CD4-positive, alpha-beta memory T cell (primary cell): ENCODE results near the gene RNF10. TPM values are rescaled to one million over a fixed set of nuclear protein-coding genes. Genes with fewer than 3 reads are reported as not detected.
"Not testable (repeated sequence)": the region's sequence is repeated elsewhere in the genome, so short reads cannot be mapped to it uniquely, and the experiment has no call there.

ENCODE experiments used
- CTCF ChIA-PET: fragments of 350-600 bp; sonication (Branson Sonifier 250); formaldehyde crosslinking; loops from one replicate; lab custom pipeline; 2021; ENCODE audit warnings: inconsistent platforms; ENCODE audit not compliant: partially characterized antibody; lab: Charles Lee
- POLR2A ChIA-PET: fragments of 350-600 bp; sonication (Branson Sonifier 250); formaldehyde crosslinking; loops from one replicate; lab custom pipeline; 2021; ENCODE audit not compliant: partially characterized antibody; lab: Charles Lee
- DNase-seq, 5 donors: peaks; one replicate each; pipeline versions ENCODE4 v3.0.0 to v3.0.0-alpha.2; 2020 to 2022; ENCODE audit warnings: mixed read lengths in 1 of 5
- H3K27ac ChIP-seq: one replicate; pipeline ENCODE4 v1.7.0; 2013; ENCODE audit warnings: low read depth, low read length
- H3K27me3 ChIP-seq: 2 replicates; pipeline ENCODE4 v1.7.0; 2013; ENCODE audit warnings: mild to moderate bottlenecking, low read length, moderate library complexity; ENCODE audit not compliant: insufficient read depth
- H3K36me3 ChIP-seq: 2 replicates; pipeline ENCODE4 v1.7.0; 2013; ENCODE audit warnings: mild to moderate bottlenecking, low read length, moderate library complexity; ENCODE audit not compliant: insufficient read depth
- H3K4me1 ChIP-seq: 2 replicates; pipeline ENCODE4 v1.7.0; 2013; ENCODE audit warnings: mild to moderate bottlenecking, low read length, moderate library complexity; ENCODE audit not compliant: insufficient read depth
- H3K4me3 ChIP-seq, 2 donors: one replicate each; pipeline ENCODE4 v1.7.0; 2013; ENCODE audit warnings: low read length in 2 of 2, mild to moderate bottlenecking in 1 of 2
- H3K9me3 ChIP-seq, 2 donors: one replicate each; pipeline ENCODE4 v1.7.0; 2013; ENCODE audit warnings: low read length in 2 of 2, control low read depth in 1 of 2; ENCODE audit not compliant: control insufficient read depth in 1 of 2
- H3K27ac Mint-ChIP-seq, 7 donors: one replicate each; pipeline ENCODE4 v1.8.0; 2020 to 2021; ENCODE audit warnings: mixed read lengths in 7 of 7, mild to moderate bottlenecking in 6 of 7, inconsistent platforms in 3 of 7, moderate library complexity in 3 of 7
- H3K27me3 Mint-ChIP-seq, 2 donors: one replicate each; pipeline ENCODE4 v1.8.0; 2020 to 2021; ENCODE audit warnings: mixed read lengths in 2 of 2
- H3K36me3 Mint-ChIP-seq, 2 donors: one replicate each; pipeline ENCODE4 v1.8.0; 2020 to 2021; ENCODE audit warnings: mixed read lengths in 2 of 2, inconsistent platforms in 1 of 2, mild to moderate bottlenecking in 1 of 2
- H3K4me1 Mint-ChIP-seq, 4 donors: one replicate each; pipeline ENCODE4 v1.8.0; 2020 to 2021; ENCODE audit warnings: mixed read lengths in 4 of 4, mild to moderate bottlenecking in 1 of 4
- H3K4me3 Mint-ChIP-seq, 8 donors: one replicate each; pipeline ENCODE4 v1.8.0; 2020 to 2021; ENCODE audit warnings: mixed read lengths in 8 of 8, mild to moderate bottlenecking in 7 of 8, moderate library complexity in 6 of 8, inconsistent platforms in 3 of 8
- H3K9me3 Mint-ChIP-seq, 8 donors: one replicate each; pipeline ENCODE4 v1.8.0; 2020 to 2021; ENCODE audit warnings: mixed read lengths in 8 of 8, mild to moderate bottlenecking in 5 of 8, inconsistent platforms in 3 of 8, moderate library complexity in 1 of 8
- intact Hi-C: fragments of 100-400 bp; cut with micrococcal nuclease; formaldehyde crosslinking; loops from one replicate; pipeline ENCODE4 v1.15.1; 2023
- polyA plus RNA-seq, 2 donors: library from polyadenylated mRNA; unstranded; fragments of 300-500 nt; fragmentation: Illumina TruSeq; gene quantifications; one replicate each; pipeline ENCODE4 v1.2.3, GENCODE V29; 2021
- total RNA-seq, 2 experiments: library from RNA; stranded (reverse); gene quantifications; one replicate each; pipeline ENCODE4 v1.2.3, GENCODE V29; 2021

RNF10 gene
- total and polyA plus RNA-seq, 4 experiments from 2014 or later = 101 to 249 (median 195) TPM

DNA sequence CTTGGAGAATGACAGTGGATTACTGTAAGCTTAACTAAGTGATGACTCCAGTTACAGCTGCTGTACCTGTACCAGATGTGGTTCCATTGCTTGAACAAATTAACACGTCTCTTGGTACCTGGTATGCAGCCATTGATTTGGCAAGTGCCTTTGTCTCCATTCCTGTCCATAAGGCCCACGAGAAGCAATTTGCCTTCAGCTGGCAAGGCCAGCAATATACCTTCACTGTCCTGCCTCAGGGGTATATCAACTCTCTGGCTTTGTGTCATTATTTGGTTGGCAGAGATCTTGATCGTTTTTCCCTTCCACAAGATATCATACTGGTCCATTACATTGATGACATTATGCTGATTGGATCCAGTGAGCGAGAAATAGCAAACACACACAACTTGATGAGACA, 76.4 kb downstream of the RNF10 start:
- Histone ChIP-seq H3K36me3 (no peaks in the 10 kb centered on the region), H3K9me3 (no peaks in the 10 kb centered on the region), H3K4me1 (no peaks in the 10 kb centered on the region), H3K27me3 (no peaks in the 10 kb centered on the region), H3K27ac (no peak overlapping the region), H3K4me3 (no peak overlapping the region)
- Mint-ChIP-seq H3K27ac (no peak overlapping the region), H3K4me3 (no peak overlapping the region), H3K27me3 (peaks cover 0 to 1% of the 10 kb centered on the region in 2 donors), H3K4me1 (no peaks in the 10 kb centered on the region), H3K36me3 (no peaks in the 10 kb centered on the region), H3K9me3 (peaks cover 0 to 1% (median 0%) of the 10 kb centered on the region in 8 donors)
- POLR2A ChIA-PET = no interaction called here
- CTCF ChIA-PET = no interaction called here
- no peak for DNase-seq
- intact Hi-C loops = no loop called here

DNA sequence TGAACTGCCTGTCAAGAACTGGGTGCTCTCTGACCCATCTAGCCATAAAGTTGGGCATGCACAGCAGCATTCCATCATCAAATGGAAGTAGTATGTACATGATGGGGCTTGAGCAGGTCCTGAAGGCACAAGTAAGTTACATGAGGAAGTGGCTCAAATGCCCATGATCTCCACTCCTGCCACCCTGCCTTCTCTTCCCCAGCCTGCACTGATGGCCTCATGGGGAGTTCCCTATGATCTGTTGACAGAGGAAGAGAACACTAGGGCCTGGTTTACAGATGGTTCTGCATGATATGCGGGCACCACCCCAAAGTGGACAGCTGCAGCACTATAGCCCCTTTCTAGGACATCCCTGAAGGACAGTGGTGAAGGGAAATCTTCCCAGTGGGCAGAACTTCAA, 77.4 kb downstream of the RNF10 start:
- H3K27ac ChIP-seq, H3K36me3 Mint-ChIP-seq, H3K9me3 ChIP-seq, intact Hi-C loops, CTCF ChIA-PET, H3K4me1 Mint-ChIP-seq, H3K27me3 ChIP-seq, H3K4me3 ChIP-seq, H3K36me3 ChIP-seq, H3K9me3 Mint-ChIP-seq, POLR2A ChIA-PET, H3K4me1 ChIP-seq, H3K27ac Mint-ChIP-seq, H3K4me3 Mint-ChIP-seq, DNase-seq, H3K27me3 Mint-ChIP-seq: not testable (repeated sequence)

DNA sequence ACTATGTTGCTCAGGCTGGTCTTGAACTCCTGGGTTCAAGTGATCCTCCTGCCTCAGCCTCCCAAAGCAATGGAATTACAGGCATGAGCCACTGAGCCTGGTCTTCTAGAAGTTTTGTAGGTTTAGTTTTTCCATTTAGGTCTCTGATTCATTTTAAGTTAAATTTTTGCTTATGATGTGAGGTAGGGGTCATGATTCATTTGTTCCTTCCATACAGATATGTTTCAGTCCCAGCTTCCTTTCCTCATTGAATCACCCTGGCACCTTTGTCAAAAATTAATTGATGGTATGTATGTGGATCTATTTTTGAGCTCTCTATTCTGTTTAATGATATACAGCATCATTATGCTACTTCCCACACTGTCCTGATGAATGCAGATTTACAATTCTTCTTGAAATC, 80.7 kb downstream of the RNF10 start:
- Mint-ChIP-seq H3K4me1 (no peaks in the 10 kb centered on the region), H3K4me3 (no peak overlapping the region), H3K27ac (no peak overlapping the region), H3K36me3 (peaks cover 0 to 3% of the 10 kb centered on the region in 2 donors), H3K27me3 (peaks cover 9 to 12% of the 10 kb centered on the region in 2 donors), H3K9me3 (peaks cover 0 to 1% (median 0%) of the 10 kb centered on the region in 8 donors)
- Histone ChIP-seq H3K9me3 (no peaks in the 10 kb centered on the region), H3K27ac (no peak overlapping the region), H3K27me3 (no peaks in the 10 kb centered on the region), H3K4me3 (no peak overlapping the region), H3K4me1 (no peaks in the 10 kb centered on the region), H3K36me3 (no peaks in the 10 kb centered on the region)
- intact Hi-C loops = no loop called here
- CTCF ChIA-PET = no interaction called here
- DNase-seq = no peak
- POLR2A ChIA-PET = no interaction called here

DNA sequence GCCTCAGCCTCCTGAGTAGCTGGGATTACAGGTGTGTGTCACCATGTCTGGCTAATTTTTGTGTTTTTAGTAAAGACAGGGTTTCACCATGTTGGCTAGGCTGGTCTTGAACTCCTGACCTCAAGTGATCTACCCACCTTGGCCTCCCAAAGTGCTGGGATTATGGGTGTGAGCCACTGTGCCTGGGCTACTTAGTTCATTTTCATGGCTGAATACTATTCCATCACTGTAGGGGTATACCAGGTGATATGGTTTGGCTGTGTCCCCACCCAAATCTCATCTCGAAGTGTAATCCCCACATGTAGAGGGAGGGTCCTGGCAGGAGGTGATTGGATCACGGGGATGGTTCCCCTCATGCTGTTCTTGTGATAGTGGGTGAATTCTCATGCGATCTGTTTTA, 83.0 kb downstream of the RNF10 start:
- H3K27me3 Mint-ChIP-seq = peaks cover 11 to 21% of the 10 kb centered on the region in 2 donors
- H3K27ac ChIP-seq, DNase-seq, H3K27ac Mint-ChIP-seq, H3K36me3 Mint-ChIP-seq, POLR2A ChIA-PET, H3K4me3 Mint-ChIP-seq, H3K27me3 ChIP-seq, H3K36me3 ChIP-seq, H3K4me1 ChIP-seq, H3K9me3 Mint-ChIP-seq, H3K4me1 Mint-ChIP-seq, H3K9me3 ChIP-seq, intact Hi-C loops, H3K4me3 ChIP-seq, CTCF ChIA-PET: not testable (repeated sequence)

DNA sequence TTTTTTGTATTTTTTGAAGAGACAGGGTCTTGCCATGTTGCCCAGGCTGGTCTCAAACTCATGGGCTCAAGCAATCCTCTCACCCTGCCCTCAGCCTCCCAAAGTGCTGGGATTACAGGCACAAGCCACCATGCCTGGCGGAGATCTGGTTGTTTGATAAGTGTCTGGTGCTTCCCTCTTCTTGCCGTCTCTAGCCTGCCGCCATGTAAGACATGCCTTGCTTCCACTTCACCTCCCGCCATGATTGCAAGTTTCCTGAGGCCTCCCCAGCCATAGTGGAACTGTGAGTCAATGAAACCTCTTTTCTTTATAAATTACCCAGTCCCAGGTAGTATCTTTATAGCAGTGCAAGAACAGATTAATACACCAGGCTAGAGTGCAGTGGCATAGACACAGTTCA, 83.6 kb downstream of the RNF10 start:
- POLR2A ChIA-PET = interaction anchor here (1.0 kb wide), 1 partner anchor 35 kb away, joined by 3 read pairs; no protein-coding TSS in a partner anchor
- H3K9me3 ChIP-seq, H3K27ac ChIP-seq, H3K36me3 Mint-ChIP-seq, H3K4me3 ChIP-seq, intact Hi-C loops, DNase-seq, H3K9me3 Mint-ChIP-seq, H3K36me3 ChIP-seq, H3K4me1 ChIP-seq, H3K4me1 Mint-ChIP-seq, H3K4me3 Mint-ChIP-seq, H3K27ac Mint-ChIP-seq, CTCF ChIA-PET, H3K27me3 ChIP-seq: not testable (repeated sequence)
- H3K27me3 Mint-ChIP-seq = peaks cover 11 to 21% of the 10 kb centered on the region in 2 donors

DNA sequence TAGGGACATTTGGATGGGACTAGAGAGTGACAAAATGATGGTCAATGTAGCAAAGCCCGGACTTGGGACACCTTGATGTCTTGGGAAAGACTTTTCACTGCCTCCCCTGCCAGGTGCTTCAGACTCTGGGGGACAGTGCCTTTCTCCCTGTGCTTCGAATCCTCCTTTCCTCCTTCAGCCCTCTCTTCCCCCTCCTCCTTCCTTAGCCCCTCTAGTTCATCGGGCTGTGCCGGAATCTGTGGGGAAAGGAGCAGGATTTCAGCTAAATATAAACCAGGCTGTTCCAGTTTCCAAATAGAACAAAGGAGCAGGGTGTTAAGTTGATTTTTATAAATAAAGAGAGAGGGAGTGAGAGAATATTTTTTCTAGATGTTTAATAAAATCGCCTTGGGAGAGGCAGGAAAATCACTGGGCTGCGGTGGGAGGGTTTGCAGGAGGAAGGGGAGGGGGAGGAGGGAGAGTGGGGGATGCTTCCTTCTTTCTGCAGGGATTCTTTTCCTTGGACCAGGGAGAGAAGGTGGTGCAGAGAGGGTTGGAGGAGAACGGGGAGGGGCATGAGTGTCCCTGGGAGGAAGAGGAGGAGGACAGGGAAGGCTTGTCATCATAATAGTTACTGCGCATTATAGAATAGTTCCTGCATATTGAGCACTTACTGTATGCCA, 84.9 kb downstream of the RNF10 start:
- no peak for DNase-seq
- H3K9me3 ChIP-seq = no peaks in the 10 kb centered on the region
- Mint-ChIP-seq H3K4me1 (no peaks in the 10 kb centered on the region), H3K27me3 (peaks cover 14 to 25% of the 10 kb centered on the region in 2 donors), H3K27ac (peak overlapping the region in 1 of 7 donors; percentile 62), H3K9me3 (no peaks in the 10 kb centered on the region), H3K36me3 (peaks cover 0 to 3% of the 10 kb centered on the region in 2 donors), H3K4me3 (no peak overlapping the region)
- H3K4me1 ChIP-seq = no peaks in the 10 kb centered on the region
- CTCF ChIA-PET = interaction anchor here (0.6 to 1.1 kb wide), 3 partner anchors 28 to 188 kb away, joined by 3 read pairs; no protein-coding TSS in a partner anchor
- intact Hi-C loops = no loop called here
- no peaks in the 10 kb centered on the region for H3K36me3 ChIP-seq
- H3K27me3 ChIP-seq = no peaks in the 10 kb centered on the region
- POLR2A ChIA-PET = interaction anchor here (0.5 kb wide), 1 partner anchor 13 kb away, joined by 3 read pairs; no protein-coding TSS in a partner anchor
- no peak overlapping the region for H3K4me3 ChIP-seq
- H3K27ac ChIP-seq = no peak overlapping the region

DNA sequence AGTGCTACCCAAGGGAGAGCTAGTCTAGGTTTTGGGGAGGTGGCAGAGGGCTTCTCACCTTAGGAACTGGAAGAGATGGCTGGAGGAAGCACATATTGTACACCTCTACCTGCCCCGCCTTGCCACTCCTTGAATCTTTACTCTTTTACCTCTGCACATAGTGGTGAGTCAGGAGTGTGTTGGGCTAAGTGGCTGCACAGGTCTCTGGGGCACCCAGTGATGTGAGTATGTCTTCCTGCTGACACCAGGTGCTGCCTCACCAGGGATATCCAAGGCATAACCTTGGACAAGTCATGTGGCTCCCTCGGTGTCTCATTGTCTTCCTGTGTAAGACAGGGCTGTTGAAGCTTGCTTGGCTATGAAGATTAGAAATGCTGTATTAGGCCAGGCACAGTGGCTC, 86.5 kb downstream of the RNF10 start:
- intact Hi-C loops = no loop called here
- Mint-ChIP-seq H3K27ac (no peak overlapping the region), H3K27me3 (peaks cover 14 to 25% of the 10 kb centered on the region in 2 donors), H3K4me1 (no peaks in the 10 kb centered on the region), H3K4me3 (no peak overlapping the region), H3K36me3 (peaks cover 0 to 3% of the 10 kb centered on the region in 2 donors), H3K9me3 (no peaks in the 10 kb centered on the region)
- POLR2A ChIA-PET = no interaction called here
- H3K9me3 ChIP-seq = no peaks in the 10 kb centered on the region
- no peak overlapping the region for H3K27ac ChIP-seq
- H3K36me3 ChIP-seq = no peaks in the 10 kb centered on the region
- CTCF ChIA-PET = no interaction called here
- DNase-seq = no peak
- no peaks in the 10 kb centered on the region for H3K4me1 ChIP-seq
- H3K4me3 ChIP-seq = no peak overlapping the region
- H3K27me3 ChIP-seq = no peaks in the 10 kb centered on the region
